GM18907 (cell line): Measurements from ENCODE around the gene CHST13.
A peak's percentile ranks its signal among the peaks of the same experiment; 100 is the strongest.

ENCODE experiments used
- ATAC-seq: cut with Tn5 transposase; IDR thresholded peaks from one replicate; pipeline ENCODE4 v1.9.1; 2021; ENCODE audit warnings: mild to moderate bottlenecking, moderate library complexity; ENCODE audit not compliant: unreplicated experiment

CHST13 gene, protein sequence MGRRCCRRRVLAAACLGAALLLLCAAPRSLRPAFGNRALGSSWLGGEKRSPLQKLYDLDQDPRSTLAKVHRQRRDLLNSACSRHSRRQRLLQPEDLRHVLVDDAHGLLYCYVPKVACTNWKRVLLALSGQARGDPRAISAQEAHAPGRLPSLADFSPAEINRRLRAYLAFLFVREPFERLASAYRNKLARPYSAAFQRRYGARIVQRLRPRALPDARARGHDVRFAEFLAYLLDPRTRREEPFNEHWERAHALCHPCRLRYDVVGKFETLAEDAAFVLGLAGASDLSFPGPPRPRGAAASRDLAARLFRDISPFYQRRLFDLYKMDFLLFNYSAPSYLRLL

DNA sequence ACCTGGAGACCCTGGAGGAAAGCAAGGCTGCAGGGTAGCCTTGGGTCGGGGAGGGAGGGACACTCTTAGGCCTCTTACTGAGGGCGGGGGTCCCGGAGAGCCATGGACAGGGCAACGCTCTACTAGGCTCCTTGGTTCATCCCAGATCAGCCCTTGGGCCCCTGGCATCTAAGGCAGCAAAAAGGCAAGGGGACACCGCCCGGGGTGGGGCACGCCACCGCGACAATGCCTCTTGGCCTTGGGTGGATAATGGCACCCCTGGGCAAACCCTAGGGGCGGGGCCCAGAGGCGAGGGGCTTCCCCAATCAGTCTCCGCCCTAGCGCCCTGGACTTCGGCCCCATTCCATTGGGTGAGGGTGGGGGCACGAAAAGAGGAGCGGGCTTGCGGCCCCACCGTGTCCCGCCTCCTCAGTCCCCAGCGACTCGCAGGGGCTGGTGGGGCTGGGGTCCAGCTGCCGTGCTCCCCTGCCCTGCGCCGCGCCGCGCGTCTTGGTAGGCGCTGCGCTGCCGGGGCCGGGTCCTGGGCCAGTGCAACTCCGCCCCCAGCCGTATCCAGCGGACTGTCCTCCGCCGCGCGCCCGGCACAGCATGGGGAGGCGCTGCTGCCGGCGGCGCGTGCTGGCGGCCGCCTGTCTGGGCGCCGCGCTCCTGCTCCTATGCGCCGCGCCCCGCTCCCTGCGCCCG, at the start of gene CHST13:
Gene CHST13, plus strand, starts transcription at position 411 of the 684 bp plus-strand sequence. Its CDS starts 178 bp downstream, at position 589.
- ATAC-seq = no peak

DNA sequence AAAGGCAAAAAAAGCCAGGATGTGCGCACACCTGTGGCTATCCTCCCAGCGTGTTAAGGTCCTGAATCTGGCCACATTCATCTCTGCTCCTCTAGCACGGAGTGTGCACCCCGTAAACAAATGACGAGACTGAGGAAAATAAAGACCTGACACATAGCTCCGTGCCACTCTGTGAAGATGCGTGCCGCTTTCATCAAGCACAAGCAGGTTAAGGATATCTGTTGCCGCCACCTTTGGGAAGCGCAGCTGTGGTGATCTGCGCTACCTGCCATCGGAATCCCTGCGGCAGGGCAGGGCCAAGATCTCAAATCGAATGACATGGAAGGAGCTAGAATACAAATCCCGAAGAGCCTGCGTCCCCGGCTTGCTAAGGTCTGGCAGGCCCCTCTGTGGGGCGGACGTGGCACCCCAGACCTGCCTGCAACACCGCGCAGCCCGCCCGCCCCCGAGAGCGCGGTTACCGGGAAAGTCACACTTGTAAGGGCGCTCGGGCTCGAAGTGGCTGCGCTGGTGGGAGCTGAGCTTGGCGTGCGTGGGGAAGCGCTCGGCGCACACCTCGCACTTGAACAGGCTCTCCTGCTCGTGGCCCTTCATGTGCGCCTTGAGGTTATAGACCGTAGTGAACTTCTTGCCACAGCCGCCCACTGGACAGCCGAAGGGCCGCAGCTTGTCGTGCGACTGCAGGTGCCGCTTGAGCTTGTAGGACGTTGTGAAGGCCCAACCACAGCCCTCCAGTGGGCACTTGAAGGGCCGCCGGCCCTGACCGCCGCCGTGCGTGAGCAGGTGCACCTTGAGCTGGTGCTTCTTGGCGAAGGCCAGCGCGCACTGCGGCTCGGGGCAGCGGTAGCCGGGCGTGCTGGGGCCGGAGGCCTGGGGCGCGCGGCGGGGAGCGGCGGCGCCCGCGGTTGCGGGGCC, 49.2 kb upstream of the CHST13 start:
- ATAC-seq = peak; percentile 26

DNA sequence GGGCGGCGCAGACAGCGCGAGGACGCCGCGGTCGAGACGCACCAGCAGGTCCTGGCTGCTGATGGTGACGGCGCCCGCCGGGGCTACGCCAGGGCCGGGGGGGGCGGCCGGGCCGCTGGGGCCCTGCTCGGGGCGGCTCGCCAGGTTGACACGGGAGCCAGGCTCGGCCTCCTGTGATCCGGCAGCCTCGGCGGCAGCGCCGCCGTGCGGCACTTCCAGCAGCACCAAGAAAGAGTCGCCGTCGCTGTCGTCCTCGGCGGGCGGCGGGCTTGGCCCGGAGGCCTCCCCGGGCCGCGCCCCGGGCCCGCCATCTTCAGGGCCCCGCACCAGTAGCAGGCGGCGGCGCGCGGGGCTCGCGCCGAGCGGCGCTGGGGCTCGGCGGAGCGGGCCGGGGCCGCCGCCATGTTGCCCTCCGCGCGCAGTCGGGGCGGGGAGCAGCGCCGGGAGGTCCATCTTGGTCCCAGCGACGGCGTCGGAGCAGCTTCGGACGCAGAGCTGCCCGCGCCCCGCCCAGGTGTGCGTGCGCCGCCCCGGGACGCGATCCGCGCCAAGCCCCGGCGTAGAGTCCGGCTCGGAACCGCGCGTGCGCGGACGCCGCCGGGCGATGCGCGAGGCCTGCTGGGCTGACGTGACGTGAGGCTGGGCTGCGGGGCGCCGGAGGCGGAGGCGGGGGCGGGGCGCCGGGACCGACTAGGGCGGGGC, 48.4 kb upstream of the CHST13 start, which contains the start of gene ZXDC:
Gene ZXDC, minus strand, starts transcription at position 479 of the 702 bp plus-strand sequence. Its CDS starts 26 bp downstream, at position 453.
- peak; percentile 83 for ATAC-seq

DNA sequence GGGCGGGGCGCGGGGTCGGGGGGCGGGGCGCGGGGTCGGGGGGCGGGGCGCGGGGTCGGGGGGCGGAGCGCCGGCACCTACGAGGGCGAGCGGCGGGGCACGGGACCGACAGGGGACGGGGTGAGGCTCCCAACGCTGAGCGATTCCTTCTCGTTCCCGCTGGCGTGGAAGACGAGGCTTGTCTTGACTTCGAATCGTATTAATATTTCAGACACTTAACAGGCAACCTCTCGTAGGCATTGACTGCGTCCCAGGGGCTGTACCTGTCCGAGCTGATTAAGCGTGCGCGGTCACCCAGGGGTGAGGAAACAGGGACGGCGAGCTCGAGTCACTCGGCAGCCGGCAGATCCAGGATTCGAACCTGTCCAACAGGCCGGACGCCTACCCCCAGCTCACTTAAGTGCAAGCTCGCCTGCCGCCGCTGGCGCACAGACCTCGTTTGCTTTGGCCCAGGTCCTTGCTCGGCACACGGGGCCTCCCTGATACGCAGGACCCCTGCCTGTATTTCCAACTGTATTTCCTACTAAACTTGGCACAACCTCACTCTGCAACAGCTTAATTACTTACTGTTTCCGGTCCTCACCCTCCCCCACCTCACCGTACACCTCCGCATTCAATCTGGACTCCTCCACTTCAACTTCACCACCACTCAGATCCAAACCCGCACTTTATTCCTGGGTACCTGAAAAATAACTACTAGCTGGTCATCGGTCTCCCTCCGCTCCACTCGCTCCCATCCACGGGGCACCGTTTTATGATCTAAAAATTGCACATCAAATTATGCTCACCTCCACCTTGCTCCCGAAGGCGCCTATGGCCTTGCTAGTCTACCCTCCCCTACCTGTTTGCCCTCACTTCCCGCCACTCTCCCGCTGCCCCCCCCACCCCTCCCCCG, 47.5 kb upstream of the CHST13 start:
- ATAC-seq = peak; percentile 38

DNA sequence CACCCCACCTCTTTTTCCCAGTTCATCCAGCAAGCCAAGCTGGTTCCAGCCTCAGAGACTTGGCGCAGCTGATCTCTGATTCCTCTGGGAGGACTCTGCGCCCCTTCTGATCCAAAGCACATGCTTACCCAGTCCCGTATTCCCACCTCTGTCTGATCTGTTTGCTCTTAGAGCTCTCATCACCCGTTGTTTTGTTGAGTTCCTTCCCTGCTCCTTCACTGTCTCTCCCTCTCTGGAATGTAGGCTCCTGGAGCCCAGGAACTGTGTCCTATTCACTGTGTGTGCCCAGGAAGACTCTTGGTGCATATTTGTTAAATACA, 46.9 kb upstream of the CHST13 start:
- no peak for ATAC-seq

DNA sequence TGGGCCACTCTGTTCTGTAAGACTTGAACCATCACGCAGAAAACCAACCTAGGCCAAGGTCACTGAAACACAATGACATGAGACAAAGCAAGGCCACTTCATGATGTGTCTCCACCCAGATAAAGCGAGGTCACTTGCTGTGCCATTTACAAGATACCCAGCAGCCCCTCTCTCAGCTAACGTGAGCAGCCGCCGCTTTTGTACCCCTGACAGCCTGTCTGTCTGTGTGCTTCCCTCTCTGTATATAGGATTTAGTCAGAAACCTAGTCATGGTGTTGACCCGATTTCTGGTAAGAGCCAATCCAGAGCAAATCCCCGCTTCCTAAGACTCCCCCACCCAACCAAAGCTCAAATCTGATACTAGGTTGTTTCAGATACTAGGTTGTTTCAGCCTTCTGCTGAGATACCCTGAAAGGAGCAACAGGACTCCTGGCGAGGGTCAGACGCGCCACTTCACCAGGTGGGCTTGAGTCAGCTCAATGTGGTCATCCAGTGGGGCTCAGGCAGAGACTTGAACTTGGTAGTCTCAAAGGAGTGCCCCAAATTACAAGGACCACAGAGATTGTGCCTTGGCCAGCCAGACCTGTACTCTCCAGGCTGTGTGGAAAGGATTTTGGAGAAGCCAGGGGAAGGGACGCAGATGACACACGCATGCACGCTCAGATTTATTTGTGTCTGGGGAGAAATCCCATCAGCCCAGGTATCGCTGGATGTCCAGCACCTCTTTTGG, 45.2 kb upstream of the CHST13 start:
- ATAC-seq = no peak

DNA sequence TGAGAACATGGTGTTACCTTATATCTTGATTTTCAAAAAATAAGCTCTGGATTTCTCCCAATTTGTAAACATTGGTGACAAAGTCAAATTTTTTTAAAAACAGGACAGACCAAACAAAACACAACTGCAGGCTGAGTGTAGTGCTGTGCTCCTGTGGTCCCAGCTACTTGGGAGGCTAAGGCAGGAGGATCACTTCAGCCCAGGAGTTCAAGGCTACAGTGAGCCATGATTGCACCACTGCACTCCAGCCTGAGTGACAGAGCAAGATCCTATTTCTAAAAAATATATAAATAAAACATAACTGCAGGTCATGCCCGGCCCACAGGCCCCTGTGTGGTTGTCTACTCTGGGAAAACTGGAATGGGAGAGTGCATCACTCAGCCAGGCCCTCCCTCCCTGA, 44.3 kb upstream of the CHST13 start:
- ATAC-seq = no peak

DNA sequence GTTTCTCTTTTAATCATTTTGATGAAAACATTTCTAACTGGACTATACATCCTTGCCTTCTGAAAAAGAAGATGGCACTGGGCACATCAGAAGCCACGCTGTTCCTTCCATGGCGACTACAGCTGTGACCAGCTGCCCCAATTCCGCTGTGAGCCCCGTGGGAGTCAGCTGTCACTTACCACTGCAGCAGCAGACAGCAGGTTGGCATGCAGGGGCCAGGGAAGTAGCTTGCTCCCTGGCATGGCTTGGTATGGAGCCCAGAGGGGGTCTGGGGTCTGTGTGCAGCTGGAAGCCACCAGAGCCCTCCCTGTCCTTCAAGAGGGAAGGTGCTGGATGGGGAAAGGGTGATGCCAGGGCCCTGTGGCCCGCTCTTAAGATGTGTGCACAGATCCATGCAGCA, 43.7 kb upstream of the CHST13 start:
- no peak for ATAC-seq

DNA sequence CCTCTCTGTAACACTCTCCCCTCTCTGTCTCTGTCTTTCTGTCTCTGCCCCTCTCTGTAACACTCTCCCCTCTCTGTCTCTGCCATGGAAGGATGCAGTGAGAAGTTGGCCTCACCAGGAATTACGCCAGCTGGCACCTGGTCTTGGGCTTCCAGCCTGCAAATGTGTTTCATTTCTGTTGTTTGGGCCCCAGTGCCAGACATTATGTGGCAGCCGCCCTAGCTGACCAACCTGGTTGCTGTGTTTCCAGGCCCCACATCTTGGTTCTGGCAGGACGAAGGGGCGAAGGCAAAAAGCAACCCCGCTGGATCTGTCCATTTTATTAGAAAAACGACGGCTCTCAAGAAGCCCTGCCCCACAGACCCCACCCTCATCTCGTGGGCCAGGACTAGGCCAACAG, 43.1 kb upstream of the CHST13 start:
- no peak for ATAC-seq

DNA sequence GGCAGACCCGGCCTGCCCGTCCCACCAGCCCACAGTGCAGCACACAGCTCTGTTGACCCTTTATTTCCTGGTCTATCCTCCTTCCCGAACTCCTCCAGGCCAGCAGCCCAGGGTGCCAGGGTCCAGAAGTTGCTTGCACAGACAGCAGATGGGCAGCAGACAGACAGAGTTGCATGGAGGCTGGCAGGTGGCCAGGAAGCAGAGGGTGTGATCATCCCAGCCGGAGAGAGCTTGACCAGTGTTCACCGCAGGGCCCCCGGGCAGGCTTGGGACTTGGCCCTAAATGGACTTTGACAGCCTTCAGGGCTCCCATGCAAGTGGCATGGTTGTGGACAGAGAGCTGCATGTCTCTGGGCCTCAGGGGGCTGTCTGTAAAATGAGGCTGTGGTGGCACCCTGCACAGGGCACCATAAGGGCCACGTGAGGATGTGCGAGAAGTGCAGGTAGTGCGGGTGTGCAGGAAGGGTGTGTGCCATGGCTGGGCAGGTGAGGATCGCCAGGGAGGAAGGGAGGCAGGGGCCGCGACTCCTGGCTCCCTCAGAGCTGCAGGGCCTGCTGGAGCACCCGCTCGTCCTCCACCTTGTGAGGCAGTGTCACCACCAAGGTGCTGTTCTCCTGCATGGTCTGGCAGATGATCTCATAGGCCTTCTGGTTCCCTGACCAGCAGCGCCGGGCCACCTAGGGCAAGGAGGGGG, 42.0 kb upstream of the CHST13 start:
- no peak for ATAC-seq

DNA sequence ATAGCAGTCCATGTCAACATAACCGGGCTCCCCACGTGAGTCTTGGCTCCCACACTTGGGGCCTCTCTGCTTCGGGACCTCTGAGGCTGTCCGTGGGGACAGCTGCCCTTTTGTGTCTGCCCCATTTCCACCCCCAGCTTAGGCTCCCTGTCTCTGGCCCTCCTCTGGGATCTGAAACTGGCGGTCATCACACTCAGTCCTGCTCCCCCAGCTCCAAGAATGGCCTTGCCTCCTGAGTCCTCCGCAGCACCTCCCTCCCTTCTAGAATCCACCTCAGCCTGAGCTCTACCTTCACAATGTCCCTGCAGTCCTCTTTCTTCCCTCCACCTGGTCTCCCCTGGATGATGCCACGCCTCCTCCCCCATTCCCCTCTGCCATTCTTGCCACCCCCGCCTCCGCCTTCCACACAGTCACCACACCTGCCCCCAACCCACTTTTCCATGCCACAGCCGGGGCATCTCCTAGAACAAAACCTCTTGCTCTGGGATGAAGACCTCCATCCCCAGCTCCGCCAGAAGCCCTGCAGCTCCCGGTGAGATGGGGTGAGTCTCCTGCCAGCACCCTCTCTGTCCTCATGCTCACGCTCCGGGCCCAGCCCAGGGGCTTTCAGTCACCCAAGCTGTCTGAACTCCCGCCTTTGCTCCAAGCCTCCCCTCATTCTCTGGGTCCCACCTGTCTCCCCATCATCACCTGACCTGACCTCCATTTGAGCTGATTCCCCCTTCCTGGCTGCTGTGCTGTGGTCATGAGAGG, 41.3 kb upstream of the CHST13 start:
- ATAC-seq = no peak

DNA sequence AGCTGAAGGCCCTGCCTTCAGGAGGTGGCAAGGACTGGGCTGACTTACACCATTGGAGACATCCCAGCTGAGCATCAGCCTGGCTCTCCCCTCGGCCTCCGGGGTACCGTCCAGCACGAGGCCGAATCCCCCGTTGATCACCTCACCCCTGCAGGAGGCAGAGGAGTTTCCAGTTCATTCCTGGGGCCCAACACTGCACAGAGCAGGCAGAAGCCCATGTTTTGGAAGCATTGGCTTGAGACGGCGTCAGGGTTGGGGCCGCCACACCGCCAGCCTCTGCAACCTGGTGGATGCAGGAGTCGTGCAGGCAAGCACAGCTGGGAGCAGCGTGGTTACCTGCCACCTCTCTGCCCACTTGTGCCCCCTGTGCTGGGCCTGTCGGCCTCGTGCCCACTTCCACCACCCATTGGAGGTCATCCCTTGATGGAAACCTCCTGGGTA, 40.6 kb upstream of the CHST13 start:
- ATAC-seq = no peak

DNA sequence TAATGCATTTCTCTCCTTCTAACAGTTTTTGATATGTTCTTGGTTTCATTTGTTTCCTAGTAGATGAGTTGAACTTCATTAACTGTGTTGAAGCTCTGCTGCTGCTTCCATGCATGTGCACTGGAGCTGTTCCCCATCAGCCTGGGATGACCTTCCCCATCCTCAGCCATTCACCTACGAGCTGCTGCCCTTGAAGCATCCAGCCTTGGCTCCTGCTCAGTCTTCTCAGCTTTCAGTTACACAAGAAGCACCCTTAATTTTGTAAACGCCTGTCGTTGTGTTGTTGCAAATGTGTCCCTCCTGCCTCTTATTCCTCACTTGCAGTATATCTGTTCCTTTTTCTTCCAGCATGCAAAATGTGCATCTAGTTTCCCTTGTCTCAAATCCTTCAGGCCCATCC, 39.8 kb upstream of the CHST13 start:
- no peak for ATAC-seq

DNA sequence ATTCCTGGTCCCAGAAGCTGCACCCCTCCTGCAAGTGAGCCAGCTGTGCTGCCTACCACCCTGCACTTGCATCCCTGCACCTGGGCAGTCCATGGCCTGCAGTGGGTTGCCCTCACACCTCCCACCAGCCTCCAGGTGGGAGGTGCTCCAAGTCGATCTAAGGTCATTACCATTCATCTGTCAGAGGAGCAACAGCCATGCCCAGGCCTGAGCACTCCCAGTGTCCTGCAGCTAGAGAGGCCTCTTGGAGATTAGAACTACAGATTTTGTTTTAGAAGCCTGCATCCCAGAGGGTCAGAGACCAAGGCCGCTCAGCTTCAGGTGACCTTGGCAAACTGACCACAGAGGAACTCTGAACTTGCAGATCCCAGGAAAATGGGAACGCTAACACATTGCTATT, 39.3 kb upstream of the CHST13 start:
- no peak for ATAC-seq

DNA sequence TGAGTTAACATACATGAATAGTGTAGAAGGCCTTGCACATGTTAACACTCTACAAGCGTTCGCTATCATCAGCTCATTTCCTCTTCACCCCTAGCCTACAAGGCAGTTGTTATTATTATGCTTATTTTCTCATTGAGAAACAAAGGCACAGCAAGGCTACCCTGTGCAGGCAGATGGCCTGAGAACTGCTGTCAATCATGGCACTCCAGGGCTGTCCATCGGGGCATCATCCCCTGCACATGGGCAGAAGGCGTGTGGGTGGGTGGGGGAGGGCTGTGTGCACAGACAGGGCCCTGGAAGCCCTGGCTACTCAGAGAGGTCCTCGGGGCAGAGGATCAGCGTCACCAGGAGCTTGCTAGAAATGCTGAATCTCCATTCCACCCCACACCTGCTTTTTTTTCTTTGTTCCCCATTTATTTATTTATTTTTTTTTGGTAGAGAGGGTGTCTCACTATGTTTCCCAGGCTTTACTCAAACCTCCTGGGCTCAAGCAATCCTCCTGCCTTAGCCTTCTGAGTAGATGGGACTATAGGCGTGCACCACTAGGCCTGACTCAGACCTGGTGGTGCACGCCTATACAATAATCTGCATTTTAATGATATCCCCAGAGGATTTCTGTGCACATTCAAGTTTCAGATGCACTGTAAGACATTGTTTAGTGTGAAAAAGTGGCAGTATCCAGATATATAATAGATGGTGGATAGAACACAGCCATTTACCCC, 38.6 kb upstream of the CHST13 start:
- no peak for ATAC-seq

DNA sequence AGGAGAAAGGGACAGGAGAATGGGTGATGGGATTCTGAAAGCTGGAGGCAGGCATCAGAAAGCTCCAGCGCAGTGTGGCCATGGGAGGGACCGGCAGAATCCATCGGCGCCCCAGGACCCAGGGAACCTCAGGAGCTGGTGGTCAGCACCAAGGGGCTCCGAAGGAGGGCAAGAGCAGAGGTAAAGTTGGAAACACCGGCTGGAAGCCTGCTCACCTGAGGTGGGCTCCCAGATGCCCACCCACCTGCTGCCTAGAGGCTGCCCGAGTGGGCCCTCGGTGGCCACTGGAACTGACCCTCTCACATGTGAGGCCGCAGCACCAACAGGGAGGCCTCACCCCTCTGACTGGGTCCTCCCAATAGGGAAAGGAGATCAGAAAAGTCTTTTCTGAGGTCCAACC, 38.0 kb upstream of the CHST13 start:
- no peak for ATAC-seq

DNA sequence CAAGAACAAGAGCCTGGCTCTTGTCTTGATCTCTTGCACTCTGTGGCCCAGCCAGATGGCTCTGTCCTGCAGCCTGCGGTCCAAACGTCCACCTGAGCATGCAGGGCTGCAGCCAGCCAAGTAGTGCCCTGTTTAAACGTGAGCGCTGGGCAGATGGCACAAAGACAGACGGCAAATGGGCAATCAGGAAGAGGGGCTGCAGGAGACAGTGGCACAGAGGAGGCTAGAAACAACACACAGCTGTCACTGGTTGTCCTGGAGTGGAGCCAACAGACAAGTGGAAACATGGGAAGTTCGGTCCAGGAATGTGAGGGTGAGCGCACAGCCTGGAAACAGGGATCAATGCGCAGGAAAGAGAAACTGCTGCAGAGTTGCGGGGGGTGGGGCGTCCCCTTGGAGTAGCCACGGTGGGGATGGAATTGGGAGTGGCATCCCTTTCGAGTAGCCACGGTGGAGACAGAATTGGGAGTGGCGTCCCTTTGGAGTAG, 37.6 kb upstream of the CHST13 start:
- no peak for ATAC-seq
